ENCODE results near the gene SPN. TPM values are rescaled to one million over a fixed set of nuclear protein-coding genes. Genes with fewer than 3 reads are reported as not detected.

The SPN gene
- total and polyA plus RNA-seq, 9 of the 15 experiments (the other 6 are each of a cell fraction or from before 2014, with no cell fraction given): 24.3 to 225 (median 79.4) TPM

GRCh38 chr16:29664091-29664921 is 1.3 kb downstream of the SPN start (continued):
- TF ChIP-seq ARID4B (CRISPR knock-in tag; IDR thresholded peaks at IDR 0.05) (peak; percentile 79; the same call in 1 of the 2 replicates), MYC (IDR thresholded peaks at IDR 0.05; ENCODE audit: low read depth, low read length) (peak; percentile 36; the same call in 1 of the 2 replicates), MYC (CRISPR knock-in tag; IDR thresholded peaks at IDR 0.05; ENCODE audit: borderline replicate concordance, low read depth) (0 out of 2 replicates have a peak, but pooled peaks have one; percentile 49), JUN (IDR thresholded peaks at IDR 0.05; ENCODE audit: borderline replicate concordance, low read depth, low read length) (no peak), JUN (CRISPR knock-in tag; IDR thresholded peaks at IDR 0.05; ENCODE audit: borderline replicate concordance) (0 out of 2 replicates have a peak, but pooled peaks have one; percentile 45), FOXJ2 (tag; IDR thresholded peaks at IDR 0.05) (0 out of 2 replicates have a peak, but pooled peaks have one; percentile 10), NKRF (IDR thresholded peaks at IDR 0.05; ENCODE audit: borderline replicate concordance) (peak; percentile 76; the same call in 1 of the 2 replicates), ILF3 (IDR thresholded peaks at IDR 0.05; ENCODE audit: borderline replicate concordance) (no peak), ZNF592 (IDR thresholded peaks at IDR 0.05) (peak; percentile 91), PHB (CRISPR knock-in tag; IDR thresholded peaks at IDR 0.05) (no peak), SMARCE1 (IDR thresholded peaks at IDR 0.05) (no peak), ZNF740 (CRISPR knock-in tag; IDR thresholded peaks at IDR 0.05) (no peak), ZNF740 (tag; IDR thresholded peaks at IDR 0.05) (no peak)
